ENCODE data around the gene UGT1A5. TPM values are rescaled to one million over a fixed set of nuclear protein-coding genes. Genes with fewer than 3 reads are reported as not detected.

Gene UGT1A5
- total and polyA plus RNA-seq, 2 of the 8 experiments (the other 6 are each of a cell fraction or from before 2014, with no cell fraction given) = not detected

- TF ChIP-seq SUZ12 (IDR thresholded peaks at IDR 0.05; ENCODE audit: low read length) (no peak), E2F6 (IDR thresholded peaks at IDR 0.05) (no peak), CREB1 (IDR thresholded peaks at IDR 0.05) (no peak), CEBPB (IDR thresholded peaks at IDR 0.05; ENCODE audit: low read depth, low read length) (no peak), RNF2 (IDR thresholded peaks at IDR 0.05; ENCODE audit: borderline replicate concordance, low read depth, low read length, missing control alignments, poor library complexity, severe bottlenecking) (no peak)
Observed at GRCh38 chr2:233688341-233688740, 24.4 kb upstream of the UGT1A5 start (continued).

All from H1 (cell line).